MM.1S (cell line): ENCODE results near the gene ANO2.

Experiments used
- DNase-seq: peaks from one replicate; pipeline ENCODE4 v3.0.0-alpha.2; 2015
- H2AFZ ChIP-seq: fragments of 300-600 bp; sonication (generic); 2 replicates; pipeline ENCODE4 v1.6.0; 2016; ENCODE audit warnings: antibody characterized with exemption, low read length
- H3F3A ChIP-seq: fragments of 300-600 bp; sonication (generic); 2 replicates; pipeline ENCODE4 v1.6.1; 2016; ENCODE audit warnings: mild to moderate bottlenecking, antibody characterized with exemption, low read length, moderate library complexity, mixed read lengths; ENCODE audit not compliant: insufficient read depth
- H3K27ac ChIP-seq: fragments of 300-600 bp; sonication (generic); 2 replicates; pipeline ENCODE4 v1.5.1; 2016; ENCODE audit warnings: mild to moderate bottlenecking, low read length
- H3K27me3 ChIP-seq: fragments of 300-600 bp; sonication (generic); replicated peaks from 2 replicates; pipeline ENCODE4 v1.6.0; 2016; ENCODE audit warnings: low read length; ENCODE audit not compliant: insufficient read depth
- H3K36me3 ChIP-seq: fragments of 300-600 bp; sonication (generic); replicated peaks from 2 replicates; pipeline ENCODE4 v1.6.1; 2016; ENCODE audit warnings: mild to moderate bottlenecking, low read length, mixed read lengths; ENCODE audit not compliant: insufficient read depth
- H3K4me1 ChIP-seq: fragments of 300-600 bp; sonication (generic); 2 replicates; pipeline ENCODE4 v1.6.1; 2016; ENCODE audit warnings: low read length, mixed read lengths
- H3K4me2 ChIP-seq: fragments of 300-600 bp; sonication (generic); 2 replicates; pipeline ENCODE4 v1.6.0; 2016; ENCODE audit warnings: low read depth, low read length
- H3K4me3 ChIP-seq: fragments of 300-600 bp; sonication (generic); 2 replicates; pipeline ENCODE4 v1.5.1; 2016; ENCODE audit warnings: low read length, mixed read lengths
- H3K79me2 ChIP-seq: fragments of 300-600 bp; sonication (generic); 2 replicates; pipeline ENCODE4 v1.6.1; 2016; ENCODE audit warnings: mixed run types, low read length, mixed read lengths
- H3K9ac ChIP-seq: fragments of 300-600 bp; sonication (generic); 2 replicates; pipeline ENCODE4 v1.6.1; 2016; ENCODE audit warnings: low read length, mixed read lengths
- H3K9me2 ChIP-seq: fragments of 300-600 bp; sonication (generic); replicated peaks from 2 replicates; pipeline ENCODE4 v1.6.1; 2016; ENCODE audit warnings: mild to moderate bottlenecking, low read length, mixed read lengths; ENCODE audit not compliant: insufficient read depth
- H3K9me3 ChIP-seq: fragments of 300-600 bp; sonication (generic); replicated peaks from 2 replicates; pipeline ENCODE4 v1.6.1; 2016; ENCODE audit warnings: mild to moderate bottlenecking, low read length, mixed read lengths; ENCODE audit not compliant: insufficient read depth
- H4K20me1 ChIP-seq: fragments of 300-600 bp; sonication (generic); 2 replicates; pipeline ENCODE4 v1.6.1; 2016; ENCODE audit warnings: mild to moderate bottlenecking, low read length, moderate library complexity, mixed read lengths; ENCODE audit not compliant: insufficient read depth
- CTCF ChIP-seq: fragments of 300-600 bp; sonication (generic); IDR thresholded peaks from 2 replicates; pipeline ENCODE4 v1.5.1; 2016; ENCODE audit warnings: antibody characterized with exemption, low read length, mixed read lengths
- EZH2 ChIP-seq: fragments of 300-600 bp; sonication (generic); optimal IDR thresholded peaks from 2 replicates; pipeline ENCODE3; 2017; ENCODE audit warnings: low read depth, mild to moderate bottlenecking, antibody characterized with exemption, low read length, mixed read lengths
- EZH2phosphoT487 ChIP-seq: fragments of 300-600 bp; sonication (generic); IDR thresholded peaks from 2 replicates; pipeline ENCODE4 v1.6.1; 2018; ENCODE audit warnings: antibody characterized with exemption, low read length

ANO2 gene

GRCh38 chr12:5875851-5876250 is 69.2 kb downstream of the ANO2 start:
- Histone ChIP-seq H3K79me2 (no peaks in the 10 kb centered on the region), H3K4me1 (no peaks in the 10 kb centered on the region), H3F3A (no peaks in the 10 kb centered on the region), H4K20me1 (no peaks in the 10 kb centered on the region), H3K4me2 (no peak overlapping the region), H3K27ac (no peak overlapping the region), H3K4me3 (no peak overlapping the region), H2AFZ (no peak overlapping the region), H3K9me2 (no peaks in the 10 kb centered on the region), H3K27me3 (no peaks in the 10 kb centered on the region), H3K9ac (no peak overlapping the region), H3K9me3 (no peaks in the 10 kb centered on the region), H3K36me3 (no peaks in the 10 kb centered on the region)
- TF ChIP-seq EZH2phosphoT487 (no peak), CTCF (no peak), EZH2 (no peak)
- no peak for DNase-seq

GRCh38 chr12:5874514-5874913 is 70.5 kb downstream of the ANO2 start:
- Histone ChIP-seq H3K79me2 (no peaks in the 10 kb centered on the region), H3K27ac (no peak overlapping the region), H3K4me3 (no peak overlapping the region), H3K36me3 (no peaks in the 10 kb centered on the region), H4K20me1 (no peaks in the 10 kb centered on the region), H3K4me2 (no peak overlapping the region), H3K9me2 (no peaks in the 10 kb centered on the region), H2AFZ (no peak overlapping the region), H3K9me3 (no peaks in the 10 kb centered on the region), H3F3A (no peaks in the 10 kb centered on the region), H3K9ac (no peak overlapping the region), H3K4me1 (no peaks in the 10 kb centered on the region), H3K27me3 (no peaks in the 10 kb centered on the region)
- DNase-seq, result no peak
- no peak for TF ChIP-seq EZH2

- Histone ChIP-seq H3K27me3 (no peaks in the 10 kb centered on the region), H3K36me3 (no peaks in the 10 kb centered on the region), H3K4me2 (no peak overlapping the region), H3K79me2 (no peaks in the 10 kb centered on the region), H3F3A (no peaks in the 10 kb centered on the region), H3K27ac (no peak overlapping the region), H3K9me3 (no peaks in the 10 kb centered on the region), H3K4me3 (no peak overlapping the region), H3K4me1 (no peaks in the 10 kb centered on the region), H3K9me2 (no peaks in the 10 kb centered on the region), H4K20me1 (no peaks in the 10 kb centered on the region), H3K9ac (no peak overlapping the region), H2AFZ (no peak overlapping the region)
- no peak for DNase-seq
- no peak for TF ChIP-seq CTCF
- no peak for TF ChIP-seq EZH2phosphoT487
- no peak for TF ChIP-seq EZH2
These were observed 71.7 kb downstream of the ANO2 start for GRCh38 chr12:5873281-5873919.

- no peaks in the 10 kb centered on the region for H3K36me3 ChIP-seq
- DNase-seq, result no peak
- H3K4me1 ChIP-seq, result no peaks in the 10 kb centered on the region
- H3K27ac ChIP-seq, result no peak overlapping the region
- TF ChIP-seq EZH2 (no peak), EZH2phosphoT487 (no peak), CTCF (peak; percentile 28)
- no peak overlapping the region for H2AFZ ChIP-seq
- H3K79me2 ChIP-seq, result no peaks in the 10 kb centered on the region
- no peaks in the 10 kb centered on the region for H3F3A ChIP-seq
- no peaks in the 10 kb centered on the region for H3K9me3 ChIP-seq
- H3K9me2 ChIP-seq, result no peaks in the 10 kb centered on the region
- H3K4me3 ChIP-seq, result no peak overlapping the region
- no peaks in the 10 kb centered on the region for H4K20me1 ChIP-seq
- H3K27me3 ChIP-seq, result no peaks in the 10 kb centered on the region
- no peak overlapping the region for H3K4me2 ChIP-seq
- no peak overlapping the region for H3K9ac ChIP-seq
These were observed 72.3 kb downstream of the ANO2 start for GRCh38 chr12:5872745-5873144.
